K562 (cell line): ENCODE measurements around the gene DTNBP1. TPM values are rescaled to one million over a fixed set of nuclear protein-coding genes. Genes with fewer than 3 reads are reported as not detected.

Experiments
- ATAC-seq: fragments of 200-7000 bp; cut with Tn5 transposase; 3 replicates; pipeline ENCODE4 v1.9.1; 2020; ENCODE audit warnings: moderate library complexity
- BruUV-seq: library from RNA; stranded (reverse); fragments of 400-500 nt; replicated peaks from 2 replicates; lab custom pipeline; 2021; lab: Mats Ljungman, UMichigan
- CTCF ChIA-PET: fragments of 300-600 bp; formaldehyde crosslinking; extraction: SDS; loops from one replicate; lab custom pipeline; 2021; ENCODE audit warnings: low intra/inter-chr PET ratio; lab: Yijun Ruan, JAX
- POLR2A ChIA-PET: fragments of 300-600, 350-650 bp; sonication (Branson Sonifier 250); formaldehyde crosslinking; extraction: SDS; loops from one replicate; lab custom pipeline; 2021; ENCODE audit warnings: antibody characterized with exemption, inconsistent platforms; lab: Yijun Ruan, JAX
- DNase-seq, 4 experiments: peaks; one replicate each; pipeline versions ENCODE4 v3.0.0 to v3.0.0-alpha.2; 2011 to 2018; ENCODE audit warnings: low spot score in 3 of 4, mixed read lengths in 3 of 4; ENCODE audit errors: extremely low read depth in 1 of 4
- FAIRE-seq: peaks from 2 replicates; lab custom pipeline; 2011; peaks lifted over from hg19 to GRCh38; lab: Jason Lieb, UNC
- H2AFZ ChIP-seq: 2 replicates; pipeline ENCODE4 v1.6.0; 2011; ENCODE audit warnings: low read depth, low read length, control low read depth, inconsistent platforms
- H3K27ac ChIP-seq: fragments of 200-600 bp; 3 replicates; pipeline ENCODE4 v1.8.0; 2011; ENCODE audit warnings: low read depth, mild to moderate bottlenecking, control low read depth, inconsistent platforms, low read length, moderate library complexity, mixed read lengths; ENCODE audit errors: extremely low read depth
- H3K27me3 ChIP-seq, 2 experiments: fragments of 300-600 bp in 1 of 2; 2 replicates in 1 of 2; 3 replicates in 1 of 2; pipeline versions ENCODE4 v1.6.0 to v1.8.0; 2011; ENCODE audit warnings: inconsistent platforms in 2 of 2, low read length in 2 of 2, mild to moderate bottlenecking in 1 of 2, mixed read lengths in 1 of 2, moderate library complexity in 1 of 2; ENCODE audit not compliant: control insufficient read depth in 2 of 2, insufficient read depth in 2 of 2
- H3K36me3 ChIP-seq: fragments of 300-600 bp; 3 replicates; pipeline ENCODE4 v1.8.0; 2011; ENCODE audit warnings: mild to moderate bottlenecking, low read length, inconsistent platforms; ENCODE audit not compliant: control insufficient read depth, insufficient read depth
- H3K4me1 ChIP-seq, 2 experiments: fragments of 200-600 bp in 1 of 2; replicated peaks in 1 of 2; 2 replicates in 1 of 2; 3 replicates in 1 of 2; pipeline versions ENCODE4 v1.5.1 to v1.8.0; 2011; ENCODE audit warnings: inconsistent platforms in 2 of 2, low read length in 2 of 2, mild to moderate bottlenecking in 1 of 2, mixed read lengths in 1 of 2, moderate library complexity in 1 of 2; ENCODE audit not compliant: control insufficient read depth in 2 of 2, insufficient read depth in 2 of 2
- H3K4me2 ChIP-seq: 2 replicates; pipeline ENCODE4 v1.6.1; 2011; ENCODE audit warnings: low read length, control low read depth, inconsistent platforms, mixed read lengths; ENCODE audit not compliant: insufficient read depth
- H3K4me3 ChIP-seq: fragments of 200-600 bp; sonication (generic), shearing (Covaris generic); 2 replicates; pipeline ENCODE4 v1.5.1; 2016; ENCODE audit warnings: control low read depth, inconsistent platforms
- H3K79me2 ChIP-seq: fragments of 200-600 bp; 3 replicates; pipeline ENCODE4 v1.8.0; 2011; ENCODE audit warnings: low read length, inconsistent platforms; ENCODE audit not compliant: control insufficient read depth, insufficient read depth
- H3K9ac ChIP-seq, 2 experiments: 2 replicates each; pipeline versions ENCODE4 v1.6.0 to v1.6.1; 2011; ENCODE audit warnings: low read depth in 2 of 2, low read length in 2 of 2, control low read depth in 1 of 2, inconsistent platforms in 1 of 2, mild to moderate bottlenecking in 1 of 2, mixed read lengths in 1 of 2; ENCODE audit not compliant: insufficient read depth in 1 of 2
- H3K9me1 ChIP-seq: one replicate; pipeline ENCODE4 v1.6.0; 2011; ENCODE audit warnings: inconsistent platforms, mild to moderate bottlenecking, low read length, moderate library complexity; ENCODE audit not compliant: control insufficient read depth, insufficient read depth
- H3K9me3 ChIP-seq: replicated peaks from 2 replicates; pipeline ENCODE4 v1.5.1; 2011; ENCODE audit warnings: low read depth, low read length, inconsistent platforms; ENCODE audit not compliant: control insufficient read depth, insufficient read depth
- H4K20me1 ChIP-seq: replicated peaks from 2 replicates; pipeline ENCODE4 v1.6.1; 2011; ENCODE audit warnings: low read length, inconsistent platforms, mixed read lengths; ENCODE audit not compliant: control insufficient read depth, insufficient read depth
- BRCA1 ChIP-seq, 2 experiments: fragments of 450-650 bp in 1 of 2; sonication (generic) in 1 of 2; formaldehyde crosslinking in 1 of 2; IDR thresholded peaks; 2 replicates each; pipeline versions ENCODE4 v1.5.0 to v1.6.1; 2017 to 2020; ENCODE audit warnings: mild to moderate bottlenecking in 1 of 2, missing genetic modification reagents in 1 of 2
- CBX8 ChIP-seq: fragments of 200-600 bp; sonication (generic); IDR thresholded peaks from 2 replicates; pipeline ENCODE4 v1.6.1; 2012; ENCODE audit warnings: borderline replicate concordance, mixed run types, low read depth, mild to moderate bottlenecking, moderate library complexity, mixed read lengths, low read length, control low read depth, inconsistent platforms; ENCODE audit not compliant: poor library complexity, severe bottlenecking; ENCODE audit errors: extremely low read depth
- NEUROD1 ChIP-seq: fragments of 150-350 bp; IDR thresholded peaks from 2 replicates; pipeline ENCODE4 v1.6.1; 2014; ENCODE audit warnings: borderline replicate concordance, low read length, low read depth; ENCODE audit not compliant: partially characterized antibody
- RUNX1 ChIP-seq: sonication (generic); IDR thresholded peaks from 2 replicates; pipeline ENCODE4 v1.6.1; 2016; ENCODE audit warnings: antibody characterized with exemption, low read depth
- SPI1 ChIP-seq: IDR thresholded peaks from 2 replicates; pipeline ENCODE4 v1.6.1; 2011; ENCODE audit warnings: low read depth, low read length, control low read depth, borderline replicate concordance
- ZNF253 ChIP-seq: fragments of 250-450 bp; sonication (Bioruptor Pico); conservative IDR thresholded peaks from 2 replicates; pipeline ENCODE4 v1.6.1; 2021; ENCODE audit warnings: mild to moderate bottlenecking
- ZNF57 ChIP-seq: fragments of 450-650 bp; formaldehyde crosslinking; IDR thresholded peaks from 2 replicates; pipeline ENCODE4 v1.4.0; 2020; ENCODE audit warnings: mild to moderate bottlenecking, moderate library complexity
- WGBS: fragments of 100-300 bp; shearing (Covaris generic); methylation state at CpG from one replicate; pipeline ENCODE4 v1.1.6; 2016; ENCODE audit warnings: low coverage, mixed read lengths; ENCODE audit not compliant: insufficient coverage; ENCODE audit errors: missing lambda C conversion rate; 5-methylcytosine and 5-hydroxymethylcytosine counted together
- in situ Hi-C: fragments of 300-500 bp; cut with MboI; formaldehyde crosslinking; loops from 4 replicates; pipeline ENCODE4 v1.15.0; 2018; ENCODE audit warnings: inconsistent platforms, mixed read lengths
- intact Hi-C: fragments of 100-400 bp; cut with micrococcal nuclease; formaldehyde crosslinking; loops from 2 replicates; pipeline ENCODE4 v1.14.2; 2022
- polyA plus RNA-seq, 8 experiments: library from polyadenylated mRNA; depleted of rRNA in 4 of 8; stranded (reverse) in 5 of 8; unstranded in 3 of 8; fragments of >200 nt; fragmentation: Nextera tagmentation in 2 of 8; fragmentation: Illumina TruSeq in 1 of 8; extraction: Ambion mirVana in 2 of 8; extraction: Trizol in 1 of 8; gene quantifications; 2 replicates each; pipeline versions ENCODE4 v1.2.1 to v1.2.3, GENCODE V29; 2011 to 2014; ENCODE audit warnings: inconsistent platforms in 1 of 8, missing spikeins in 1 of 8
- total RNA-seq, 7 experiments: library from RNA; depleted of rRNA in 6 of 7; stranded (reverse); fragments of >200 nt in 6 of 7; fragmentation: Illumina TruSeq in 2 of 7; extraction: Trizol in 2 of 7; gene quantifications; 2 replicates each; pipeline versions ENCODE4 v1.2.1 to v1.2.3, GENCODE V29; 2011 to 2021; ENCODE audit warnings: low replicate concordance in 1 of 7
- TF ChIP-seq, protein P1 (sequence below): fragments of 450-650 bp; formaldehyde crosslinking; IDR thresholded peaks from 2 replicates; pipeline ENCODE4 v1.4.0; 2022; ENCODE audit warnings: missing genetic modification characterization
- TF ChIP-seq, protein P2 (sequence below): sonication (generic); formaldehyde crosslinking; IDR thresholded peaks from 2 replicates; pipeline ENCODE4 v1.8.0; 2022; ENCODE audit warnings: missing genetic modification reagents, mild to moderate bottlenecking, moderate library complexity, borderline replicate concordance

Gene DTNBP1
- total and polyA plus RNA-seq, 9 of the 15 experiments (the other 6 are each of a cell fraction or from before 2014, with no cell fraction given): 16.7 to 54.5 (median 21.4) TPM

DNA sequence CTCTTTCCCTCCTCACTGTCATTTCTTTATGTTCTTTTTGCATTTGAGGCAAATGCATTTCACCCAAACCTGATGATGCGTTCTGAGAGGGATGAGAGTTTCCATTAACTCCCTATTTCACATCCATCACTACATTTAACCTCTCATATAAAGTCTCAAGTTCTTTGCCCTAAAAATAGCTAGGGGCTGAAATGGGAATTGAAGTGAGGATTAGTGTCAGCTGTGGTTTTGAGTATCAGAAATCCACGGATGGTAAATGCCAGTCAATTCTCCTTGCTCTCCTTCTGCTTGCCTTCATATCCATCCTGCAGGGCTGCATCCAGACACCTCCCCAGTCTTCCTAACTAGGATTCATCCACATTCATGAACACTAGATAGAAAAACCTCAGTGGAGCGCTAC lies 10.0 kb upstream of the DTNBP1 start (continued):
- no peak for TF ChIP-seq NEUROD1
- TF ChIP-seq CBX8: no peak
- no peak for TF ChIP-seq BRCA1 (IDR thresholded peaks at IDR 0.05)
- no peak for TF ChIP-seq BRCA1 (CRISPR knock-in tag; IDR thresholded peaks at IDR 0.05)
- TF ChIP-seq RUNX1: no peak
- TF ChIP-seq, protein P1, sequence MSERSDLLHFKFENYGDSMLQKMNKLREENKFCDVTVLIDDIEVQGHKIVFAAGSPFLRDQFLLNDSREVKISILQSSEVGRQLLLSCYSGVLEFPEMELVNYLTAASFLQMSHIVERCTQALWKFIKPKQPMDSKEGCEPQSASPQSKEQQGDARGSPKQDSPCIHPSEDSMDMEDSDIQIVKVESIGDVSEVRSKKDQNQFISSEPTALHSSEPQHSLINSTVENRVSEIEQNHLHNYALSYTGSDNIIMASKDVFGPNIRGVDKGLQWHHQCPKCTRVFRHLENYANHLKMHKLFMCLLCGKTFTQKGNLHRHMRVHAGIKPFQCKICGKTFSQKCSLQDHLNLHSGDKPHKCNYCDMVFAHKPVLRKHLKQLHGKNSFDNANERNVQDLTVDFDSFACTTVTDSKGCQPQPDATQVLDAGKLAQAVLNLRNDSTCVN (CRISPR knock-in tag): no peak
- TF ChIP-seq, all 486 proteins: peak for 0

DNA sequence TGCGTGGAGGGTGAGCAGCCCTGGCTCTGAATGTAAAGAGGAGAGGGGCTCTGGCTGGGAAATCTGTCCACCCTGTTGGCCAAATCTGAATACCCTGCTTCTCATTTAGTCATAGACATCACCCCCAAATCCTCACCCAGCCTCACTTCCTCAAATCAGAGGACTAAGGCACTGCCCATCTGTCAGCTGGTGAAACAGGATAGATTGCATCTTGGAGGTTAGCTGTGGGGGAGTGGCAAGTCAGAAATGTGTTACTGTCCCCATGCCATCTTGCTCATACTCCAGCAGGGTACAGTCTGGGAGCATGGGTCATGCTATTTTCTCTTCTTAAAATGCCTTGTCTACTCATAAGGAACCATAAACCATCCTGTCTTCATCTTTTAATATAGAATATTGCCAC lies 9.5 kb upstream of the DTNBP1 start:
- no peak for ATAC-seq
- in situ Hi-C loops: no loop called here
- intact Hi-C loops: no loop called here
- no peaks in the 10 kb centered on the region for H3K36me3 ChIP-seq
- H2AFZ ChIP-seq: no peak overlapping the region
- no peaks in the 10 kb centered on the region for H3K9me1 ChIP-seq
- no peak overlapping the region for H3K27ac ChIP-seq
- no peaks in the 10 kb centered on the region for H3K79me2 ChIP-seq
- H3K4me2 ChIP-seq: no peak overlapping the region
- POLR2A ChIA-PET: no interaction called here
- CTCF ChIA-PET: no interaction called here
- H4K20me1 ChIP-seq: no peaks in the 10 kb centered on the region
- no peak overlapping the region for H3K9ac ChIP-seq
- no peak for FAIRE-seq
- no TSS peak for BruUV-seq
- no peak overlapping the region for H3K4me3 ChIP-seq
- 0% methylated on average over 1 of the region's 1 CpG for WGBS
- TF ChIP-seq, protein P2, sequence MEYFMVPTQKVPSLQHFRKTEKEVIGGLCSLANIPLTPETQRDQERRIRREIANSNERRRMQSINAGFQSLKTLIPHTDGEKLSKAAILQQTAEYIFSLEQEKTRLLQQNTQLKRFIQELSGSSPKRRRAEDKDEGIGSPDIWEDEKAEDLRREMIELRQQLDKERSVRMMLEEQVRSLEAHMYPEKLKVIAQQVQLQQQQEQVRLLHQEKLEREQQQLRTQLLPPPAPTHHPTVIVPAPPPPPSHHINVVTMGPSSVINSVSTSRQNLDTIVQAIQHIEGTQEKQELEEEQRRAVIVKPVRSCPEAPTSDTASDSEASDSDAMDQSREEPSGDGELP (CRISPR knock-in tag): 0 out of 2 replicates have a peak, but pooled peaks have one; percentile 28
- no peak for TF ChIP-seq ZNF253 (CRISPR knock-in tag)
- TF ChIP-seq SPI1: peak; percentile 76
- no peak for TF ChIP-seq ZNF57 (CRISPR knock-in tag)
- H3K27me3 ChIP-seq: peaks cover 0 to 16% of the 10 kb centered on the region in 2 experiments; a peak in 4 of 5 replicates
- H3K9me3 ChIP-seq: no peaks in the 10 kb centered on the region
- no peaks in the 10 kb centered on the region for H3K4me1 ChIP-seq
- no peak for DNase-seq
